Measurements from ENCODE around the gene CPAMD8.

Gene CPAMD8

GRCh38 chr19:16868423-16869130, 158.0 kb downstream of the CPAMD8 start:
- no peak for DNase-seq

- no peak for DNase-seq
Measured at GRCh38 chr19:16867211-16867610, 159.4 kb downstream of the CPAMD8 start.

GRCh38 chr19:16862826-16863415, 163.7 kb downstream of the CPAMD8 start:
- no peak for DNase-seq

- DNase-seq: no peak
Measured at GRCh38 chr19:16861834-16862233, 164.8 kb downstream of the CPAMD8 start.

- DNase-seq: no peak
Measured at GRCh38 chr19:16861011-16861410, 165.6 kb downstream of the CPAMD8 start.

GRCh38 chr19:16860118-16860517, 166.5 kb downstream of the CPAMD8 start:
- no peak for DNase-seq

- no peak for DNase-seq
Measured at GRCh38 chr19:16859626-16860025, 167.0 kb downstream of the CPAMD8 start.

- DNase-seq: no peak
Measured at GRCh38 chr19:16856091-16856490, 170.5 kb downstream of the CPAMD8 start.

- no peak for DNase-seq
Measured at GRCh38 chr19:16853066-16853465, 173.5 kb downstream of the CPAMD8 start.

GRCh38 chr19:16851031-16851712, 175.4 kb downstream of the CPAMD8 start:
- no peak for DNase-seq

- no peak for DNase-seq
Measured at GRCh38 chr19:16850133-16850532, 176.5 kb downstream of the CPAMD8 start.

GRCh38 chr19:16849168-16849567, 177.4 kb downstream of the CPAMD8 start:
- DNase-seq: no peak

GRCh38 chr19:16847430-16847829, 179.2 kb downstream of the CPAMD8 start:
- no peak for DNase-seq

GRCh38 chr19:16846901-16847300, 179.7 kb downstream of the CPAMD8 start:
- DNase-seq: no peak

Data from NCI-H526 treated with DMSO at 0.1 percent for 48 hours (cell line).